K562 (cell line): ENCODE results near the gene TBXA2R. TPM values are rescaled to one million over a fixed set of nuclear protein-coding genes. Genes with fewer than 3 reads are reported as not detected.

Source experiments
- CBFA2T3 ChIP-seq: fragments of 450-650 bp; IDR thresholded peaks from 2 replicates; pipeline ENCODE4 v1.6.1; 2017
- HDAC2 ChIP-seq: fragments of 450-650 bp; IDR thresholded peaks from 2 replicates; pipeline ENCODE4 v1.6.1; 2016; ENCODE audit warnings: mild to moderate bottlenecking
- KDM4B ChIP-seq, 2 experiments: fragments of 450-650 bp in 1 of 2; sonication (generic) in 1 of 2; IDR thresholded peaks; 2 replicates each; pipeline ENCODE4 v1.6.1; 2016 to 2017; ENCODE audit warnings: borderline replicate concordance in 2 of 2, antibody characterized with exemption in 1 of 2, low read depth in 1 of 2, mild to moderate bottlenecking in 1 of 2
- NFIX ChIP-seq: fragments of 250-450 bp; sonication (Bioruptor Pico); IDR thresholded peaks from 2 replicates; pipeline ENCODE4 v1.4.0; 2020; ENCODE audit warnings: low read depth, mild to moderate bottlenecking, moderate library complexity
- NFYB ChIP-seq: IDR thresholded peaks from 2 replicates; pipeline ENCODE4 v1.6.1; 2011; ENCODE audit warnings: mild to moderate bottlenecking, moderate library complexity; ENCODE audit not compliant: insufficient read length; ENCODE audit errors: extremely low read depth
- NR0B1 ChIP-seq: fragments of 450-650 bp; IDR thresholded peaks from one replicate; pipeline ENCODE4 v1.6.1; 2018; ENCODE audit warnings: mild to moderate bottlenecking, moderate library complexity; ENCODE audit not compliant: partially characterized antibody
- POLR2G ChIP-seq: fragments of 200-400 bp; formaldehyde crosslinking; IDR thresholded peaks from 2 replicates; pipeline ENCODE4 v1.6.1; 2017; ENCODE audit warnings: low read depth, mild to moderate bottlenecking, antibody characterized with exemption, low read length, moderate library complexity
- POLR3A ChIP-seq: IDR thresholded peaks from 2 replicates; pipeline ENCODE4 v1.6.1; 2011; ENCODE audit warnings: borderline replicate concordance, mild to moderate bottlenecking, moderate library complexity; ENCODE audit not compliant: insufficient read length, insufficient read depth; ENCODE audit errors: extremely low read depth
- RAD21 ChIP-seq, 2 experiments: fragments of 250-450 bp in 1 of 2; fragments of 450-650 bp in 1 of 2; sonication (Bioruptor Pico) in 1 of 2; formaldehyde crosslinking in 1 of 2; IDR thresholded peaks in 1 of 2; conservative IDR thresholded peaks in 1 of 2; 2 replicates each; pipeline versions ENCODE4 v1.4.0 to v1.8.0; 2020 to 2022; ENCODE audit warnings: mild to moderate bottlenecking in 2 of 2, moderate library complexity in 1 of 2
- RCOR1 ChIP-seq, 2 experiments: IDR thresholded peaks; 2 replicates each; pipeline ENCODE4 v1.6.1; 2012; ENCODE audit warnings: low read depth in 2 of 2, low read length in 2 of 2, borderline replicate concordance in 1 of 2, improper control_type of control experiment in 1 of 2
- SMARCA5 ChIP-seq: fragments of 450-650 bp; IDR thresholded peaks from 2 replicates; pipeline ENCODE4 v1.6.1; 2016
- STAT5B ChIP-seq: fragments of 250-450 bp; sonication (Bioruptor Pico); IDR thresholded peaks from 2 replicates; pipeline ENCODE4 v1.8.0; 2021; ENCODE audit warnings: mild to moderate bottlenecking, inconsistent platforms
- TGIF2 ChIP-seq: sonication (generic); formaldehyde crosslinking; IDR thresholded peaks from 2 replicates; pipeline ENCODE4 v1.8.1; 2022; ENCODE audit warnings: mild to moderate bottlenecking, missing genetic modification reagents, moderate library complexity
- THRAP3 ChIP-seq: fragments of 450-650 bp; IDR thresholded peaks from 2 replicates; pipeline ENCODE4 v1.6.1; 2016; ENCODE audit warnings: mild to moderate bottlenecking, inconsistent platforms, borderline replicate concordance
- ZBED1 ChIP-seq: IDR thresholded peaks from 2 replicates; pipeline ENCODE4 v1.6.1; 2014
- ZNF146 ChIP-seq: IDR thresholded peaks from one replicate; pipeline ENCODE4 v1.6.1; 2018; ENCODE audit warnings: missing compliant biosample characterization; ENCODE audit not compliant: unreplicated experiment
- ZNF695 ChIP-seq: fragments of 450-650 bp; formaldehyde crosslinking; IDR thresholded peaks from 2 replicates; pipeline ENCODE4 v1.4.0; 2020; ENCODE audit warnings: mild to moderate bottlenecking, moderate library complexity
- polyA plus RNA-seq, 8 experiments: library from polyadenylated mRNA; depleted of rRNA in 4 of 8; stranded (reverse) in 5 of 8; unstranded in 3 of 8; fragments of >200 nt; fragmentation: Nextera tagmentation in 2 of 8; fragmentation: Illumina TruSeq in 1 of 8; extraction: Ambion mirVana in 2 of 8; extraction: Trizol in 1 of 8; gene quantifications; 2 replicates each; pipeline versions ENCODE4 v1.2.1 to v1.2.3, GENCODE V29; 2011 to 2014; ENCODE audit warnings: inconsistent platforms in 1 of 8, missing spikeins in 1 of 8
- total RNA-seq, 7 experiments: library from RNA; depleted of rRNA in 6 of 7; stranded (reverse); fragments of >200 nt in 6 of 7; fragmentation: Illumina TruSeq in 2 of 7; extraction: Trizol in 2 of 7; gene quantifications; 2 replicates each; pipeline versions ENCODE4 v1.2.1 to v1.2.3, GENCODE V29; 2011 to 2021; ENCODE audit warnings: low replicate concordance in 1 of 7
- TF ChIP-seq, protein P1 (sequence below): sonication (generic); formaldehyde crosslinking; IDR thresholded peaks from 2 replicates; pipeline ENCODE4 v1.8.0; 2022; ENCODE audit warnings: missing genetic modification reagents, mild to moderate bottlenecking, moderate library complexity, borderline replicate concordance
- TF ChIP-seq, protein P2 (sequence below): IDR thresholded peaks from 2 replicates; pipeline ENCODE4 v1.6.1; 2011; ENCODE audit warnings: borderline replicate concordance, low read depth, mild to moderate bottlenecking, moderate library complexity, low read length; ENCODE audit not compliant: insufficient read depth, poor library complexity, severe bottlenecking
- TF ChIP-seq, protein P3 (sequence below): fragments of 250-450 bp; sonication (Bioruptor Pico); IDR thresholded peaks from 2 replicates; pipeline ENCODE4 v1.9.0; 2021; ENCODE audit warnings: mild to moderate bottlenecking, inconsistent platforms

Gene TBXA2R
- total and polyA plus RNA-seq, 9 of the 15 experiments (the other 6 are each of a cell fraction or from before 2014, with no cell fraction given) = 1.5 to 24.0 (median 2.8) TPM

DNA sequence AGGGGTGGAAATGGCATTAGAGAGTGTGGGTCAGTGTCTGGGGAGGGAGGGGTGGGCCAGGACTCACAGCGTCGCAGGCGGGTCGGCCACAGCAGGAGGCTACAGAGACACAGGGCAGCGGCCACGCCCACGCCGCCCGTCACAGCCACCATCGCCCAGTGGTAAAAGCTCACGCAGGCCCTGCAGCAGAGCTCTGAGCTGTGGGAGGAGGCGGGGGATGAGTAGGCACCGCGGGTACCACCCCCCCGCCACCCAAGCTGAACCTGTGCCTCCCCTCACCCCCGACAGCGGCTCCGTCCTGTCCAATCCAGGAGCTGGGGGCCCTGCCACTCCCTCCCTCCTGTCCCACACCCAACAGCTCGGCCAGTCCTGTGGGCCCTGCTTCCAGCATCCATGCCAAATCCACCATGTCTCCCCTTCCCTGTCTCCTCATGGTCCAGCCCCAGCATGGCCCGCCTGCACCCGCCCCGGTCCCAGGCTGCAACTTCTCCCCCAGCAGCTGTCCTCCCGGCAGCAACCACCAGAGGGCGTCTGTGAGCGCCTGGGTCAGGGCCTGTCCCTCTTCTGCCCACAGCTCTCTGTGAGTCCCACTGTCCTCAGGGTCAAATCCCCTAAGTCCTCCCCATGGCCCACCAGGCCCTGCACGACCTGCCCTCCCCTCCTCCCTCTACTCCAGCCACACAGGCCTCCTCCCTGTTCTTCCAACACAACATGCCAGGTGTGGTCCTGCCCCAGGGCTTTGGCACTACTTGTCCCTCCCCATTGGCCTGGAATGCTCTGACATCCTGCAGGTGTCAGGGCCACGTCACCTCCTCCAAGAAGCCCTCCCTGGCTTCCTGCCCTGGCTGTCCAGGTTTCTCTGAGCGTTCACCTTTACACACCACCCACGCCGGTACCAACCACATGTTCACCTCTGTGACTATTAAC is 61.7 kb downstream of the TBXA2R start (continued):
- no peak for TF ChIP-seq NFIX (CRISPR knock-in tag)
- TF ChIP-seq RCOR1 (IDR thresholded peaks at IDR 0.05; ENCODE audit: borderline replicate concordance in 1 of 2, low read depth in 2 of 2, low read length in 2 of 2) = peak in 1 of 2 experiments; percentile 46; a peak in 1 of 4 replicates
- TF ChIP-seq POLR2G = peak; percentile 69
- no peak for TF ChIP-seq STAT5B (CRISPR knock-in tag)
- TF ChIP-seq NFYB = no peak
- TF ChIP-seq NR0B1 = no peak
- TF ChIP-seq HDAC2 = 0 out of 2 replicates have a peak, but pooled peaks have one; percentile 41
- TF ChIP-seq, protein P1, sequence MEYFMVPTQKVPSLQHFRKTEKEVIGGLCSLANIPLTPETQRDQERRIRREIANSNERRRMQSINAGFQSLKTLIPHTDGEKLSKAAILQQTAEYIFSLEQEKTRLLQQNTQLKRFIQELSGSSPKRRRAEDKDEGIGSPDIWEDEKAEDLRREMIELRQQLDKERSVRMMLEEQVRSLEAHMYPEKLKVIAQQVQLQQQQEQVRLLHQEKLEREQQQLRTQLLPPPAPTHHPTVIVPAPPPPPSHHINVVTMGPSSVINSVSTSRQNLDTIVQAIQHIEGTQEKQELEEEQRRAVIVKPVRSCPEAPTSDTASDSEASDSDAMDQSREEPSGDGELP (CRISPR knock-in tag) = peak; percentile 78
- TF ChIP-seq KDM4B (IDR thresholded peaks at IDR 0.05; ENCODE audit: borderline replicate concordance in 2 of 2, low read depth in 1 of 2) = no peak
- no peak for TF ChIP-seq POLR3A
- TF ChIP-seq, protein P2, sequence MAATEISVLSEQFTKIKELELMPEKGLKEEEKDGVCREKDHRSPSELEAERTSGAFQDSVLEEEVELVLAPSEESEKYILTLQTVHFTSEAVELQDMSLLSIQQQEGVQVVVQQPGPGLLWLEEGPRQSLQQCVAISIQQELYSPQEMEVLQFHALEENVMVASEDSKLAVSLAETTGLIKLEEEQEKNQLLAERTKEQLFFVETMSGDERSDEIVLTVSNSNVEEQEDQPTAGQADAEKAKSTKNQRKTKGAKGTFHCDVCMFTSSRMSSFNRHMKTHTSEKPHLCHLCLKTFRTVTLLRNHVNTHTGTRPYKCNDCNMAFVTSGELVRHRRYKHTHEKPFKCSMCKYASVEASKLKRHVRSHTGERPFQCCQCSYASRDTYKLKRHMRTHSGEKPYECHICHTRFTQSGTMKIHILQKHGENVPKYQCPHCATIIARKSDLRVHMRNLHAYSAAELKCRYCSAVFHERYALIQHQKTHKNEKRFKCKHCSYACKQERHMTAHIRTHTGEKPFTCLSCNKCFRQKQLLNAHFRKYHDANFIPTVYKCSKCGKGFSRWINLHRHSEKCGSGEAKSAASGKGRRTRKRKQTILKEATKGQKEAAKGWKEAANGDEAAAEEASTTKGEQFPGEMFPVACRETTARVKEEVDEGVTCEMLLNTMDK = peak; percentile 74
- TF ChIP-seq ZNF146 (CRISPR knock-in tag) = no peak
- TF ChIP-seq, protein P3, sequence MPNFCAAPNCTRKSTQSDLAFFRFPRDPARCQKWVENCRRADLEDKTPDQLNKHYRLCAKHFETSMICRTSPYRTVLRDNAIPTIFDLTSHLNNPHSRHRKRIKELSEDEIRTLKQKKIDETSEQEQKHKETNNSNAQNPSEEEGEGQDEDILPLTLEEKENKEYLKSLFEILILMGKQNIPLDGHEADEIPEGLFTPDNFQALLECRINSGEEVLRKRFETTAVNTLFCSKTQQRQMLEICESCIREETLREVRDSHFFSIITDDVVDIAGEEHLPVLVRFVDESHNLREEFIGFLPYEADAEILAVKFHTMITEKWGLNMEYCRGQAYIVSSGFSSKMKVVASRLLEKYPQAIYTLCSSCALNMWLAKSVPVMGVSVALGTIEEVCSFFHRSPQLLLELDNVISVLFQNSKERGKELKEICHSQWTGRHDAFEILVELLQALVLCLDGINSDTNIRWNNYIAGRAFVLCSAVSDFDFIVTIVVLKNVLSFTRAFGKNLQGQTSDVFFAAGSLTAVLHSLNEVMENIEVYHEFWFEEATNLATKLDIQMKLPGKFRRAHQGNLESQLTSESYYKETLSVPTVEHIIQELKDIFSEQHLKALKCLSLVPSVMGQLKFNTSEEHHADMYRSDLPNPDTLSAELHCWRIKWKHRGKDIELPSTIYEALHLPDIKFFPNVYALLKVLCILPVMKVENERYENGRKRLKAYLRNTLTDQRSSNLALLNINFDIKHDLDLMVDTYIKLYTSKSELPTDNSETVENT = 0 out of 2 replicates have a peak, but pooled peaks have one; percentile 44
- no peak for TF ChIP-seq ZNF695 (CRISPR knock-in tag)
- no peak for TF ChIP-seq ZBED1
- no peak for TF ChIP-seq CBFA2T3
- TF ChIP-seq SMARCA5 = peak; percentile 99
- TF ChIP-seq THRAP3 = peak; percentile 74; the same call in 1 of the 2 replicates
- TF ChIP-seq TGIF2 (CRISPR knock-in tag) = no peak
- peak; percentile 81 to 91 for TF ChIP-seq RAD21 (CRISPR knock-in tag; conservative IDR thresholded peaks at IDR 0.05 in 1 of 2, IDR thresholded peaks at IDR 0.05 in 1 of 2)
